Transverse colon (tissue), 4 donors: ENCODE data around the gene EPHB4.

Experiments
- EP300 ChIP-seq: sonication (generic); formaldehyde crosslinking; IDR thresholded peaks from one replicate; pipeline ENCODE4 v1.6.1; 2017; ENCODE audit warnings: antibody characterized with exemption, low read depth
- POLR2A ChIP-seq: fragments of 450-650 bp; IDR thresholded peaks from one replicate; pipeline ENCODE4 v1.6.1; 2016; ENCODE audit warnings: antibody characterized with exemption, mild to moderate bottlenecking, moderate library complexity
- POLR2AphosphoS5 ChIP-seq, 3 donors: sonication (generic); formaldehyde crosslinking; IDR thresholded peaks; one replicate each; pipeline ENCODE4 v1.6.1; 2016; ENCODE audit warnings: antibody characterized with exemption in 3 of 3
- TF ChIP-seq, protein P1 (sequence below), 5 experiments: fragments of 200-600 bp in 3 of 5; fragments of 450-650 bp in 2 of 5; sonication (generic) in 3 of 5; IDR thresholded peaks; 1 replicate in 2 of 5; 2 replicates in 3 of 5; pipeline ENCODE4 v1.5.1; 2016 to 2017; ENCODE audit warnings: antibody characterized with exemption in 5 of 5, inconsistent platforms in 3 of 5, mild to moderate bottlenecking in 2 of 5, moderate library complexity in 1 of 5

GRCh38 chr7:100867776-100868485 lies 40.6 kb upstream of the EPHB4 start:
- TF ChIP-seq, protein P1, sequence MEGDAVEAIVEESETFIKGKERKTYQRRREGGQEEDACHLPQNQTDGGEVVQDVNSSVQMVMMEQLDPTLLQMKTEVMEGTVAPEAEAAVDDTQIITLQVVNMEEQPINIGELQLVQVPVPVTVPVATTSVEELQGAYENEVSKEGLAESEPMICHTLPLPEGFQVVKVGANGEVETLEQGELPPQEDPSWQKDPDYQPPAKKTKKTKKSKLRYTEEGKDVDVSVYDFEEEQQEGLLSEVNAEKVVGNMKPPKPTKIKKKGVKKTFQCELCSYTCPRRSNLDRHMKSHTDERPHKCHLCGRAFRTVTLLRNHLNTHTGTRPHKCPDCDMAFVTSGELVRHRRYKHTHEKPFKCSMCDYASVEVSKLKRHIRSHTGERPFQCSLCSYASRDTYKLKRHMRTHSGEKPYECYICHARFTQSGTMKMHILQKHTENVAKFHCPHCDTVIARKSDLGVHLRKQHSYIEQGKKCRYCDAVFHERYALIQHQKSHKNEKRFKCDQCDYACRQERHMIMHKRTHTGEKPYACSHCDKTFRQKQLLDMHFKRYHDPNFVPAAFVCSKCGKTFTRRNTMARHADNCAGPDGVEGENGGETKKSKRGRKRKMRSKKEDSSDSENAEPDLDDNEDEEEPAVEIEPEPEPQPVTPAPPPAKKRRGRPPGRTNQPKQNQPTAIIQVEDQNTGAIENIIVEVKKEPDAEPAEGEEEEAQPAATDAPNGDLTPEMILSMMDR (IDR thresholded peaks at IDR 0.05): no peak
- TF ChIP-seq POLR2A (no peak), EP300 (no peak), POLR2AphosphoS5 (IDR thresholded peaks at IDR 0.05) (no peak)
